SK-N-SH treated with all-trans-retinoic acid at 6 μM for 48 hours (cell line): ENCODE data around the gene PIAS1.

Experiments
- ATAC-seq: fragments of 200-7000 bp; cut with Tn5 transposase; 3 replicates; pipeline ENCODE4 v1.9.1; 2020; ENCODE audit warnings: mild to moderate bottlenecking, moderate library complexity
- ARNTL ChIP-seq: fragments of 450-650 bp; formaldehyde crosslinking; IDR thresholded peaks from 2 replicates; pipeline ENCODE4 v1.5.0; 2020; ENCODE audit warnings: low read depth, mild to moderate bottlenecking, moderate library complexity, borderline replicate concordance
- BACH2 ChIP-seq: fragments of 250-450 bp; sonication (Bioruptor Pico); IDR thresholded peaks from 2 replicates; pipeline ENCODE4 v1.9.0; 2021; ENCODE audit warnings: mild to moderate bottlenecking, borderline replicate concordance
- CSDC2 ChIP-seq: fragments of 250-450 bp; sonication (Bioruptor Pico); IDR thresholded peaks from 2 replicates; pipeline ENCODE4 v1.5.0; 2020; ENCODE audit warnings: mild to moderate bottlenecking, moderate library complexity
- CSRNP3 ChIP-seq: fragments of 250-450 bp; sonication (Bioruptor Pico); IDR thresholded peaks from 2 replicates; pipeline ENCODE4 v1.5.1; 2021; ENCODE audit warnings: mild to moderate bottlenecking, moderate library complexity
- ESRRG ChIP-seq: fragments of 250-450 bp; sonication (Bioruptor Pico); IDR thresholded peaks from 2 replicates; pipeline ENCODE4 v1.6.1; 2021; ENCODE audit warnings: mild to moderate bottlenecking
- GLIS3 ChIP-seq: fragments of 250-450 bp; sonication (Bioruptor Pico); IDR thresholded peaks from 2 replicates; pipeline ENCODE4 v1.5.0; 2020; ENCODE audit warnings: mild to moderate bottlenecking, moderate library complexity
- ISL1 ChIP-seq: fragments of 250-450 bp; sonication (Bioruptor Pico); IDR thresholded peaks from 2 replicates; pipeline ENCODE4 v2.1.2; 2022; ENCODE audit warnings: mild to moderate bottlenecking, moderate library complexity
- OSR1 ChIP-seq: fragments of 250-450 bp; sonication (Bioruptor Pico); IDR thresholded peaks from 2 replicates; pipeline ENCODE4 v1.8.0; 2022; ENCODE audit warnings: moderate library complexity, mild to moderate bottlenecking, inconsistent platforms
- PATZ1 ChIP-seq: fragments of 250-450 bp; sonication (Bioruptor Pico); IDR thresholded peaks from 2 replicates; pipeline ENCODE4 v1.8.0; 2020; ENCODE audit warnings: mild to moderate bottlenecking, moderate library complexity, borderline replicate concordance
- PPARA ChIP-seq: fragments of 250-450 bp; sonication (Bioruptor Pico); IDR thresholded peaks from 2 replicates; pipeline ENCODE4 v1.5.0; 2020; ENCODE audit warnings: mild to moderate bottlenecking, borderline replicate concordance
- RARB ChIP-seq: fragments of 250-450 bp; sonication (Bioruptor Pico); IDR thresholded peaks from 2 replicates; pipeline ENCODE4 v1.8.0; 2021; ENCODE audit warnings: mild to moderate bottlenecking, moderate library complexity
- TOX ChIP-seq: fragments of 250-450 bp; sonication (Bioruptor Pico); IDR thresholded peaks from 2 replicates; pipeline ENCODE4 v1.8.0; 2021; ENCODE audit warnings: mild to moderate bottlenecking, moderate library complexity, borderline replicate concordance
- TSHZ2 ChIP-seq: fragments of 250-450 bp; sonication (Bioruptor Pico); IDR thresholded peaks from 2 replicates; pipeline ENCODE4 v1.5.0; 2020; ENCODE audit warnings: mild to moderate bottlenecking, moderate library complexity
- ZFP3 ChIP-seq: fragments of 250-450 bp; sonication (Bioruptor Pico); IDR thresholded peaks from 2 replicates; pipeline ENCODE4 v1.5.0; 2020; ENCODE audit warnings: mild to moderate bottlenecking, moderate library complexity
- ZFP30 ChIP-seq: fragments of 450-650 bp; formaldehyde crosslinking; IDR thresholded peaks from 2 replicates; pipeline ENCODE4 v1.5.0; 2022; ENCODE audit warnings: mild to moderate bottlenecking, moderate library complexity
- ZNF70 ChIP-seq: fragments of 450-650 bp; formaldehyde crosslinking; IDR thresholded peaks from 2 replicates; pipeline ENCODE4 v1.5.0; 2020; ENCODE audit warnings: mild to moderate bottlenecking, moderate library complexity

PIAS1 gene

GRCh38 chr15:68034719-68035293 is 19.3 kb upstream of the PIAS1 start:
- no peak for ATAC-seq
- TF ChIP-seq CSDC2 (no peak), ZFP3 (CRISPR knock-in tag) (no peak), OSR1 (CRISPR knock-in tag) (no peak), ZNF70 (no peak), TSHZ2 (no peak), RARB (CRISPR knock-in tag) (no peak), PATZ1 (CRISPR knock-in tag) (no peak), ARNTL (CRISPR knock-in tag) (no peak), TOX (CRISPR knock-in tag) (no peak), ISL1 (CRISPR knock-in tag) (no peak), GLIS3 (CRISPR knock-in tag) (no peak)

- TF ChIP-seq ESRRG (CRISPR knock-in tag) (no peak), PPARA (no peak), TSHZ2 (no peak), ZNF70 (no peak), CSRNP3 (no peak), ZFP30 (CRISPR knock-in tag) (no peak)
These were observed 15.9 kb upstream of the PIAS1 start for GRCh38 chr15:68038246-68038645.

GRCh38 chr15:68040144-68040543 is 14.0 kb upstream of the PIAS1 start:
- no peak for ATAC-seq
- TF ChIP-seq ZFP30 (CRISPR knock-in tag) (no peak), CSRNP3 (no peak), BACH2 (CRISPR knock-in tag) (no peak), RARB (CRISPR knock-in tag) (no peak), TSHZ2 (no peak), TOX (CRISPR knock-in tag) (no peak), PPARA (no peak), PATZ1 (CRISPR knock-in tag) (no peak), ZFP3 (CRISPR knock-in tag) (no peak)

More at GRCh38 chr15:68038246-68038645, 15.9 kb upstream of the PIAS1 start:
- no peak for ATAC-seq
